CD4-positive, alpha-beta T cell treated with Interleukin-1 beta for 1 hour (primary cell): ENCODE results near the gene USP47.

ENCODE experiments used
- DNase-seq, 2 donors: peaks; one replicate each; pipeline ENCODE4 v3.0.0-alpha.2; 2020 to 2022

USP47 gene

GRCh38 chr11:12007769-12008737, 166.3 kb downstream of the USP47 start, which contains the start of gene DKK3:
Gene DKK3 (minus strand): TSS chr11:12008626. CDS start chr11:12008582, 44 bp downstream.
- no peak for DNase-seq
